Right renal pelvis (tissue), 4 donors: ENCODE data around the gene FOXL2NB. TPM values are rescaled to one million over a fixed set of nuclear protein-coding genes. Genes with fewer than 3 reads are reported as not detected.
"Not testable (repeated sequence)": the region's sequence is repeated elsewhere in the genome, so short reads cannot be mapped to it uniquely, and the experiment has no call there.

ENCODE experiments used
- DNase-seq, 4 donors: peaks; one replicate each; pipeline ENCODE4 v3.0.0-alpha.2; 2013; ENCODE audit warnings: low read depth in 4 of 4, low spot score in 3 of 4, missing footprints in 1 of 4
- polyA plus RNA-seq, 4 donors: library from polyadenylated mRNA; unstranded; fragments of 120-200 nt; gene quantifications; one replicate each; pipeline ENCODE4 v1.2.1, GENCODE V29; 2013; ENCODE audit not compliant: insufficient read length in 4 of 4

The FOXL2NB gene
- under 1 TPM in 2 of 4 donors, not detected in 2; 0.04 to 0.09 TPM for polyA plus RNA-seq

DNA sequence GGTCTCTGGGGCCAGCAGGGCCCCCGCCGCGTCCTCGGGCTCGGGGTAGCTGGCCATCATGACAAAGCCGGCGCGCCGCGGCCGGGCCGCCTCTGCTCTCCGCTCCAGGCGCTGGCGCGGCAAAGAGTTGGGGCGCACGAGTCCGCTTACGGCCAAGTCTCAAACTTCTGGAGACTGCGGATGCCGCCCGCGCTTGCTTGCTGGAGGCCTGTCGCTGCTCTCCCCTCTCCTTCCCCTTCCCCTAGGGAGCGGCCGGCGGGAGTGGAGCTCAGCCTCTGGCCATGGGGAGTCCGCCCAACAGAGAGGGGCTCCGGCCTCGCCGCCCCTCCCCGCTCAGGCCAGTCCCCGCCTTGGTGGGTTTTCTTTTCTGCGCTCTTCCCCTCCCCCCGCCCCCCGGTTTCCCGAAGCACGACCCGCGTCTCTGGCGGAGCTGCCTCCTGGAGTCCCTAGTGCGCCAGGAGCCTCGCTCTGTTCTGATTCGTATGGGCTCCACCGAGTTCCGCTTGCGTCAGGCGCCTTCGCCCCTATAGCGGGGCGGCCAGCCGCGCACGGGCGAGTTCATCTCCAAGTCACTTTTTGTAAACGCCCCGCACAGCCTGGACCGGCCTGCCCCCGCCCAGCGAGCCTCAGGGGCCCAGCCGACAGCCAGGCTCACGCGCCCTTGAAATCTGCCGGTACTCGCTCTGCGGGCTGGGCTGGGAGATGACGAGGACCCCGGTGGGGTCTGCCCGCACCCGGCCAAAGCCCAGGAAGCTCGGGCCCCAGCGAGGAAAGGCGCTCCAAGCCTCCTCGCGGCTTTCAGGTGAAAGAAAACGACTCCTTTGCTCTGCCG lies at the start of gene FOXL2NB, which contains the start of gene FOXL2:
Gene FOXL2NB (plus strand): TSS at position 555 of the 832 bp plus-strand sequence. CDS start 148 bp downstream, at position 703.
Gene FOXL2 (minus strand): TSS at position 475 of the 832 bp plus-strand sequence. CDS start 415 bp downstream, at position 60.
- no peak for DNase-seq

DNA sequence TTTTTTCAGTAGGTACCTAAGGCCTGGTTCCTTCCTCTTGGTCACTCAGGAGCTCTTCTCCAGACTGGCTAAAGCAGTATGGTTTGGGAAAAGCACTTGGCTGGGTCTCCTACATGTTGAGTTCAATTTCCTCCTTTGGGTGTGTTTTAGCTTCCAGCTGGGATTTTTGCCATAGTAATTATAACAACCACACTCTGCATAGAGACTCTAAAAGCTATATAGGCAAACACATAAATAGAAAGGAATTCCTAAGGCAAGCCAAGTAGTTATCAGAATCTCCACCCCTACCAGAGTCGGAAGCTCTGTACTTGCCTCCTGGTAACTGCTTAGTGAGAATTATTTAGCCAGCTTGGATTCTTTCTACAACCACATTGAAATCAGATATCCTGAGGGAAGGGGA lies 48.7 kb upstream of the FOXL2NB start:
- DNase-seq, result no peak

DNA sequence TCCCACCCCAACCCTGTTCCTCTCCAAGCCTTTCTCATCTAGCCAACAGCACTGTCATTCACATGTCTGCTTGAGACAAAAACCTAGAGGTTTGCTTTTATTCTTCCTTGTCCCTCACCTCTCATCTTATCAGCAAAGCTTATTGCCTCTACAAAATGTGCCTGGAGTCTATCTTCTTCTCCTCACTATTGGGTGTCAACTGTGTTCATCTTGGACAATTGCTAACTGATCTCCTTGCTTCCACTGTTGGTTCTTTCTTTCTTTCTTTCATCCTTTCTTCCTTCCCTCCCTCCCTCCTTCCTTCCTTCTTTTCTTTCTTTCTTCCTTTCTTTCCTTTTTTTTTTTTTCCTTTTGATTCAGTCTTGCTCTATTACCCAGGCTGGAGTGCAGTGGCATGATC lies 48.3 kb upstream of the FOXL2NB start:
- DNase-seq, result no peak

DNA sequence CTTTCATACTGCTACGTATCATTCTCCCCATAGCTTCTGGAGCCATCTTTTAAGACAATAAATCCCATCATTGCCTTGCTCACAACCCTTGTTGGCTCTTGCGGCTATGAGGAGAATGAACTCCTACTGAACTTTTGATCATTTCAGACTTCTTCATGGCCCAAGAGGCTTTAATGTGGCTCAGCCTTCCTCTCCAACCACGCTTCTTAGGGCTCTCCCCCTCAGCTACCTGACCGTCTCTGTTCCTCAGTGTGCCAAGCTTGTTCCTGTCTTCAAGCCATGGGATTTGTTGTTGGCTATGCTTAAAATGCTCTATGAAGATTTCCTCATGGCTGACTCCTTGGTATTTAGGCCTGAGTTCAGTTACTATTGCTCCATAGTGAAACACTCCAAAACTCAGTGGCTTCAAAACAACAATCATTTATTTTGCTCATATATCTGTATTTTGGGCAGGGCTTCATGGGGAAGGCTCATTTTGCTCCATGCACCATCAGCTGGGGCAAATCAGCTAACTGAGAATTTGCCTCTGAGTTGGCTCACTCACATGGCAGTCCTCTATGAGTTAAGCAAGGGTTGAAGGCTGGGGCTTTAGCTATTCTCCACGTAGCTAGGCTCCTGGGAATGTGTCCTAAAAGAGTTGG lies 47.5 kb upstream of the FOXL2NB start:
- no peak for DNase-seq

DNA sequence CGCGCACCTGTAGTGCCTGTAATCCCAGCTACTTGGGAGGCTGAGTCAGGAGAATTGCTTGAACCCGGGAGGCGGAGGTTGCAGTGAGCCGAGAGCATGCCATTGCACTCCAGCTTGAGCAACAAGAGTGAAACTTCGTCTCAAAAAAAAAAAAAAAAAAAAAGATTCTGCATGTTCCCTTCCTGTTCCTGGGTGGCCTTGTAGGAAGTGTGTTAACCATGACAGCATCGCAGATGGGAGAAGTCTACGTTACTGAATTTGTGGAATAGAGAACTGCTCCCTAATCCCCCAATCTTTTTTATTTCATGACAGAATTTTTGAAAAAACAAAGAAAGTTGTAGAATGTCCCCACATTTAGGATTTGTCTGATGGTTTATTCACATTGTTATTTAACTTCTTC lies 45.5 kb upstream of the FOXL2NB start:
- no peak for DNase-seq

DNA sequence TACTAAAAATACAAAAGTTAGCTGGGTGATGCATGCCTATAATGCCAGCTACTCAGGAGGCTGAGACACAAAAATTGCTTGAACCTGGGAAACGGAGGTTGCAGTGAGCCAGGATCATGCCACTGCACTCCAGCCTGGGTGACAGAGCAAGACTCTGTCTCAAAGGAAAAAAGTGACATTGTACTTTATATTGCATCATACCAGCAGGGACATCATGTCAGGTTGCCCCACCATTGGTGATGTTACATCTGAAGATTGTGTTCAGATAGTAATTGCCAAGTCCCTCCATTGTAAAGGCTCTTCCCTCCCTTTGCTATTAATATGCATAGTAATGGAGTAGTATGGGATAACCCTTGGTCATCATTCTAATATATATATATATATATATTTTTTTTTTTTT lies 44.8 kb upstream of the FOXL2NB start:
- DNase-seq, result no peak

DNA sequence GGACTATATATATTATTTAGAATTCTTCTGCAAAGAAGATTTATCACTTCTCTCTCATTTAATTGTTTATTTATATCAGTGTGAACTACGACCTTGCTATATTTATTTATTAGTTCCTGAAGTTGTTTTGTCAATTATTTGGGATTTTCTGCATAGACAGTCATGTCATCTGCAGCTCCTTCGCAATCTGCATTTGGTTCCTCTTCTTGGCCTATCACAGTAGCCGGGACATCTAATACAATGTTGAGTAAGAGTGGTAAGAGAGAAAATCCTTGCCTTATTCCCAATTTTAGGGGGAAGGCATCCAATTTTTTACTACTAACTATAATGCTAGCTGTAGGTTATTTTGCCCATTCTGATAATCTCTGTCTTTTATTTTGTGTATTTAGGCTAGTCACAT lies 39.5 kb upstream of the FOXL2NB start:
- DNase-seq, result no peak

DNA sequence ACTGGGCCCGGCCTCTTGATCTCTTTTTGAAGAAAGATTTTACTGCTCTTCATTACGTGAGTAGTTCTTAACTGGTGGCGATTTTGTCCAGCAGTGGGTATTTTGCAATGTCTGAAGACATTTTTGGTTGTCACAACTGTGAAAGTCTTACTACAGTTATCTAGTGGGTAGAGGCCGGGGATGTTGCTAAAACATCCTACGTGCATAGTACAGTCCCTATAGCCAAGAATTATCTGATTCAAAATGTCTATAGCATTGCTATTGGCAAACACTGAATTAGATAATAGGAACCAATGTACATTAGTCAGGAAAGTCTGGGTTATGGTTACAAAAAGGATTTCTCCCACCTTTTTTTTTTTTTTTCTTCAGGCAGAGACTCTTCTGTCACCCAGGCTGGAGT lies 38.2 kb upstream of the FOXL2NB start:
- no peak for DNase-seq

DNA sequence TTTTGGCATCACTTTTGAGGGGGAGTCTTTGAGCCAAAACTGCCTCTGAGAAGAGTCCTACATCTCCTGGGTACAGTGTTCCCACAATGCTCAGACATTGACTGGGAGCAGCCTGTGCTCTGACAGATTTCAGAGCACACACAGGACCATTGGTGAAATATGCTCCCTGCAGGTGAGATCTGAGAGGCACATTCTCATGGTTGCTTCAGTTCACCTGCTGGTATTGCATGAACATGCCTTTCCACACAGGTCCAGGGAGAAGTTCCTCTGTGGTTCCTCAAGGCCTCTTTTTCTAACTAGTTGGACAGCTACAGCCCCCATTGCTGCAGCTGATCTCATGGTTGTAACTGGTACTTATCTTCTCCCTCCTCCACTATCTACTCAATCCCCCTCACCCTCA lies 37.1 kb upstream of the FOXL2NB start:
- no peak for DNase-seq

DNA sequence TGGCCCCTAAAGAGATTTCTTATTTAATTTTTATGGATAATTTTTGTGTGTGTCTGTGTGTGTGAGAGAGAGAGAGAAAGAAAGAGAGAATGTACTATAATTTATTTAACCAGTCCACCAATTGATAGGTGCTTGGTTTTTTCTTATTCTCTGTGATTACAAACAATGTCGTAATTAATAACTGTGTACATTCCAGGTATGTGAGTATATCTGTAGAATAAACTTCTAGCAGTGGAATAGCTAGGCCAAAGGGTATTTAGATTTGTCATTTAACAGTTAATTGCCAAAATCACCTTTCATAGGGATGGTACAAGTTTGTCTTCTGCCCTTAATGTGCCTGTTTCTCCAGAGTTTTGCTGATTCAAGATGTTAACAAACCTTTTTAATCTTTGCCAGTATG lies 35.4 kb upstream of the FOXL2NB start:
- DNase-seq, result no peak

DNA sequence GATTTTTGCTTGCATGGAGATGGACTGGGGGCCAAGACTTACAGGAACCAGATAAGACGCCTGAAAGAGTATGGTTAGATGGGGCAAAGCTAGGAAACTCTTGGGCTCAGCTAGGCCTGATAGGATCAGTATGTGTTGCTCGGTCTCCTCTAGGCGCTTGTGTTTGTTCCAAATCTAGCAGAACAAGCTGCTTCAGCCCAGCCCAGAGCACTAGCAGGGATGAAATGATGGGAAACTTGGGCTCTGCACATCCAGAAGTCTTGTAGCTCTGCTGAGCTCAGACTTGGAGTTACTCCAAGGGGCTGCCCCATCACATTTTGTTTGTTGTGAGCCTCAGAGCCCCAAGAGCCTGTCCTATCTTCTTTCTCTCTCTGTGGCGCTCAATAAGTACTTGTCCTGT lies 34.8 kb upstream of the FOXL2NB start:
- DNase-seq, result no peak

DNA sequence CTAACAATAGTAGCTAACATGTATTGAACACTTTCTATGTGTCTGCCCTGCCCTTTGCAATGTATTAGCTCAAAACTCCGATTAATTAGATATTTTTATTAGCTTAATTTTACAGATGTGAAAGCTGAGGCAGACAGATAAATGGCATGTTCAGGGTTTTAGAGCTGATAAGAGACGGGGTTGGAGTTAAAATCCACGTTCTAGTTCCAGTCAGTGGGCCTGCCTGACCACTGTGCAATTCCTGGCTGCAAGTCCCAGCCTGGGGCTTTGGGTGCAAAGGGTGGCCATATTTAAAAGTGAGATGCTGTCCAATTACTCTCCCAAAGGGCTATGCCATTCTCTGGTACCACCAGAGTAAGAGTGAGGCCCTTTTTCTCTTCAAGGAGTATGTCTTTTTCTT lies 33.3 kb upstream of the FOXL2NB start:
- no peak for DNase-seq

DNA sequence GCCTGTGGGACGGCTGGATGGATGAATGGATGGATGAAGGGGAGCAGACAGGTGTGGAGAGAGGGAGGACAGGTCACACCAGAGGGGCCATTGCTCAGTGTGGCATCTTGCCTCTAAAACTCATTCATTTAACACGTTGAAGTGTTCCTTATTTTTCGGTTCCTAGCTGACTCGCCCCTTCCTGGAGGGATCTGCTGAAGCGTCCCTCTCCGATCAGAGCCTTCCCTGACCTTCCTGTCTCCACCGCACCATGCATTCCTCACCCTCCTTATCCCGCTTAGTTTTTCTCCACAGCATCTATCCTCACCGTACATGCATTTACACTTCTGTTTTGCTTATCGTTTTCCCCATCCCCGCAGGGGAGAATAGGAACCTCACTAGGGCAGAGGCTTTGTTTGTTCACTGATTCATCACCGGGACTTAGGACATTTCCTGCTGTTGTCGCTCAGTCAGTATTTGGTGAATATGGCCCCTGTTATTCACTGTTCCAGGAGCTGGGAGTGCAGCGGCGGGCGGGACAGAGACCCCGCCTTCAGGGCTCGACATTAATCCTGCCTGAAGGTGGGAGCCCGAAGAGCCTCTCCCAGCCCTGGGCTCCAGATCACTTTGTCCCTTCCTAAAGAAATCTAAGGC lies 32.0 kb upstream of the FOXL2NB start:
- no peak for DNase-seq

DNA sequence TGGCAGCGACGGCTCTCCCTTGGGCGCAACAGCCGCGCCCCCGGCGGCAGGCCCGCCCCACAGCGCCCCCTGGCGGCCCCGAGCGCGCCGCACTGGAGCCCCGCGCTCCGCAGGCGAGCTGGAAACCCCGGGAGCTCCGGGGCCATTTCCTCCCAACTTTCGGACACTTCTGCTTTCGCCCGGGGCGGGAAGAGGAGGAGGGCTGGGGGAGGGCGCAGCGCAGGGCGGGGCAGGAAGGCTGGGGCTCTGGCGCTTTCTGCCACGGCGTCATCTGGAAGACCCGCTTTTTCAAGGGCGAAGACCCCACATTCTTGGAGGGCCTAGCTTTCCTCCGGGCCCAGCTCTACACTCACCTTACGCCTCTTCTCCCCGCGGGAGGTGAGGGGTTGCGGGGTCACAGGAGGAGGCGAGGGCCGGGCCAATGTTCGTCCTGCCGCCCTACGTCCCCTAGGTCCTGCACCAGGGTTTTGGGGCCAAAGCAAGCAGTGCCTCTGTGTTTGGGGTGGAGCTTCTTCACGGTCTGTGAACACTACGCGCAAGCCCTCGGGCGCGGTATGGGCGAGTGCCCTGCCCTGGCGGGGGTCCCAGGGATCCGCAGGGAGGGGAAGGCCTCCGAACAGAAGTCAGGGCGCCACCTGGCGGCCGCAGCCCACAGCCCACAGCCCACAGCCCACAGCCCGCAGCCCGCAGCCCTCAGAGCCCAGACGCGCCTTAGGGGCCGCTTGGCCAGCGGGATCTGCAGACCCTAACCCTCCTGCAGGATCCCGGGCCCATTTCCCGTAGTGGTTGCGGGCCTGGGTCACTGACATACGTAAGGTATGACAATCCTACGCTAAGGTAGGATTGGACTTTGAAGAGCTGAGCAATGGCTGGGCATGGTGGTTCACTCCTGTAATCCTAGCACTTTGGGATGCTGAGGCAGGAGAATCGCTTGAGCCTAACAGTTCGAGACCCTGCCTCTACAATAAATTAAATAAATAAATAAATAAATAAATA lies 31.2 kb upstream of the FOXL2NB start:
- DNase-seq, result peak; percentile 82 to 87 (median 86)

DNA sequence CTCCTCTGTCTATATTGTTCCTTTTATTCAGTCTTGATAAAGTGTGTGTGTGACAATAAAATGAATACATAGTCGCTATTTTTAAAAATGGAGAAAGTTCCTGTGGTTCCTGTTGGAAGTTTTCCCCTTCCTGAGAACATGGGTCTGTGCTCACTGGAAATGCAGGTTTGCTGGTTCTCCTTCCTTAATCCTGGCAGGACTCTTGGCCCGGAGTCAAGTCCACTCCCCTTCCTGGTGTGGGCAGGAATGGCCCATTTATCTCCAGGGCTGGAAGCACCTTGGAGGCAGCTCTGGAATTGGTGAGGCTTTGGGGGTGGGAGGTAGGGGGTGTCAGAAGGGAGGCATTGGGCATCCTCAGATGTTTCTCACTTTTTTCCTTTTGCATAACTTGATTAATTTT lies 30.2 kb upstream of the FOXL2NB start:
- DNase-seq, result no peak

DNA sequence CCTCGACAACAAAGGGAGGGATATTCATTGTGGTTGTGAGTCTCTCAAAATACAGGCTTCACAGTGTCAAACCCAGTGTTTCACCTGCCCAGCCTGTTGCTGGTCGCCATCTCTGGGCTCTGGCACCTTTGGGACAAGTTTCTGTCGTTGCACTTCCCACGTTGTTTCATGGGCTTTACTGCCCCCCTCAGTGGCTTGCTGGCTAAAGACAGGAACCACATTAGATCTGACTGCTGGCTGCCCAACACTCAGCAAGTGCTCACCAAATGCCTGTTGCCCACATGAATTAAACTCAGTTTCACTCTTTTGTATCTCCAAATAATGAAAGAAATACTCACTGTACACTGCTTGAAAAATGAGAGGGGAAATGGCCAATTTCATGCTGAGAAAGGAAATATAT lies 27.7 kb upstream of the FOXL2NB start:
- no peak for DNase-seq

DNA sequence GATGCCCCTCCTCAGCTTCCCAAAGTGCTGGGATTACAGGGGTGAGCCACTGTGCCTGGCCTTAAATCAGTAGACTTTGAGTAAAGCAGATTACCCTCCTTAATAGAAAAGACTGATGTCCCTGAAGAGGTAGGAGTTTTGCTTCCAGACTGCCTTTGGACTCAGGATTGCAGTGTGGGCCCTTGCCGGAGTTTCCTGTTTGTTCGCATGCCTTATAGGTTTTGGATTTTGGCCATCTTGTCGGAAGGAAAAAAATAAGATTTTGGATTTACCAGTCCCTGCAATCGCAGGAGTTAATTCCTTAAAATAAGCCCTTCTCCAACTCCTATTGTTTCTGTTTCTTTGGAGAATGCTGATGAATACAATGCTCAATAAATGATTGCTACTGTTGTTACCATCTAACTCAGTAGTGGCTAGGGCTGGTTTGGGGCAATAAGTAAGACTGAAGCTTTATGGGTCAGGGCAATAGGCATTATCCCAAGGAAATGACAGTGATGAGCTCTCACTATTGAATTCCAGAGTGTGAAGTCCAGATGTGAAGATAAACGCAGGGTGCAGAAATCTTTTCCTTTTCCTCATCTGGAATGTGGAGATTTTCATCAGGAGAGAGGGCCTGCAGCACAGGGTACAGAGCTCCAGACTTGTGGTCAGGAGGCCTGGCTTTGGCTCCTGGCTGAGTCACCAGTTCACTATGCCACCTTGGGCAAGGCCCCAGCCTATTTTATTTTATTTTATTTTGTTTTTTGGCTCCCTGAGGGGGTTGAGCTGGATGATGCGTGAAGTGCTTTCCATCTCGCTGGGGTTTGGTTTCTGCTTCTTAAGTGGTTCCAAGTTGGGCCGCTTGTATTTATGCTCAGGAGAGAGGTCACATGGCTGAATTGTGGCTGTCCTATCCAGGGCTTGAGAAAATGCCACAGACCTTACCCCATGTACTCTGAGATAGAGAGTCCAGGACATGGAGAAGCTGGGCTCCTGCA lies 25.4 kb upstream of the FOXL2NB start:
- no peak for DNase-seq

DNA sequence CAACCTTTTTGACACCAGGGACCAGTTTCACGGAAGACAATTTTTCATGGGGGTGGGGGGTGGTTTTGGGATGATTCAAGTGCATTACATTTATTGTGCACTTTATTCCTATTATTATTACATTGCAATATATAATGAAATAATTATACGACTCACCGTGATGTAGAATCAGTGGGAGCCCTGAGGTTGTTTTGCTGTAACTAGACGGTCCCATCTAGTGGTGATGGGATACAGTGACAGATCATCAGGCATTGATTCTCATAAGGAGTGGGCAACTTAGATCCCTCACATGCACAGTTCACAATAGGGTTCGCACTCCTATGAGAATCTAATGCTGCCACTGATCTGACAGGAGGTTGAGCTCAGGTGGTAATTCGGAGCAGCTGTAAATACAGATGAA lies 24.6 kb upstream of the FOXL2NB start:
- not testable (repeated sequence) for DNase-seq

DNA sequence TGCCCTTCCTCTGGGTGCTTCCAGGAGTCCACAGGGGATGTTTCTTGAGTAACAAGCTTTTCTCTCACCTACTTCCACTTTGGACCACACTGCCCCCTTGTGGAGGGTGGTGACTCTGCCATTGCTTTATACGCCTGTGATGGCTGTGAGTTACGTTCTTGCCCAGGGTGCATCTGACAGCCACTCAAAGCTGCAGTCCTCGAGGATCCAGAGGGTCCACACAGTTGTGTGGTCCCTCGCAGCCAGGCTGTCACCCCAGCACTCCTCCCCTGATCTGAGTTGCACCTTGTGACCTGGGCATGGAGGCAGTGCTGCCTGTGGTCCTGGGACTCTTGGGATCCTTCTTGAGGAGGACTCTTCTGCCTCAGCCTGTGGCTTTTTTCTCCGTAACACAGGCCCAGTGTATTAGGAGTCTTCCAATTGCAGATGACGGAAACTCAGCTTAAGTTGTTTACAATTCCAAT lies 23.5 kb upstream of the FOXL2NB start:
- DNase-seq, result no peak
